ENCODE data around the gene KHDC1L. TPM values are rescaled to one million over a fixed set of nuclear protein-coding genes. Genes with fewer than 3 reads are reported as not detected.

The KHDC1L gene
- total RNA-seq, 1 experiment from 2014 or later = not detected

- no CpG with 5 or more reads among the region's 9 CpGs for WGBS (ENCODE audit: extremely low coverage, insufficient read length, low lambda C conversion rate)
- TF ChIP-seq CTCF (conservative IDR thresholded peaks at IDR 0.05) = no peak
These were observed 16.2 kb downstream of the KHDC1L start for GRCh38 chr6:73209117-73209516.

More at GRCh38 chr6:73209117-73209516, 16.2 kb downstream of the KHDC1L start:
- Histone ChIP-seq H3K9me3 (ENCODE audit: control insufficient read depth, low read depth, low read length) (no peaks in the 10 kb centered on the region), H3K4me2 (ENCODE audit: insufficient read depth, insufficient read length, low read length) (no peak overlapping the region), H4K8ac (replicated peaks; ENCODE audit: insufficient read length, low read depth, low read length) (no peak overlapping the region), H2BK120ac (ENCODE audit: low read depth, low read length, poor library complexity, severe bottlenecking) (no peak overlapping the region), H3K27ac (ENCODE audit: insufficient read length, low read depth, low read length) (no peak overlapping the region), H3T11ph (ENCODE audit: low read length) (no peak overlapping the region), H4K20me1 (ENCODE audit: control insufficient read depth, insufficient read depth, insufficient read length) (no peaks in the 10 kb centered on the region), H3K23ac (ENCODE audit: insufficient read length, low read depth, low read length) (no peak overlapping the region), H3K79me1 (ENCODE audit: insufficient read depth, low read depth, low read length, poor library complexity, severe bottlenecking) (no peaks in the 10 kb centered on the region), H2BK20ac (ENCODE audit: low read depth, low read length, poor library complexity, severe bottlenecking) (no peak overlapping the region), H3K14ac (ENCODE audit: insufficient read depth, low read length) (no peak overlapping the region; the same call in 1 of the 2 replicates), H3K4me1 (ENCODE audit: insufficient read depth, low read length) (peaks cover 3% of the 10 kb centered on the region), H2AFZ (ENCODE audit: low read length) (no peak overlapping the region), H2BK15ac (ENCODE audit: low read depth, low read length) (no peak overlapping the region), H3K79me2 (ENCODE audit: insufficient read depth, low read length) (no peaks in the 10 kb centered on the region), H2BK5ac (ENCODE audit: insufficient read length, low read length) (no peak overlapping the region), H3K56ac (ENCODE audit: insufficient read length, low read depth, low read length) (no peak overlapping the region), H3K18ac (ENCODE audit: insufficient read length, low read depth, low read length) (no peak overlapping the region), H3K23me2 (ENCODE audit: insufficient read length, low read depth, low read length, poor library complexity, severe bottlenecking) (no peaks in the 10 kb centered on the region), H2AK5ac (ENCODE audit: insufficient read length, low read length) (no peak overlapping the region), H4K5ac (ENCODE audit: insufficient read length, low read depth, low read length) (no peak overlapping the region), H4K91ac (ENCODE audit: insufficient read length, low read depth, low read length) (no peak overlapping the region), H3K9ac (ENCODE audit: extremely low read depth, insufficient read length, low read length) (no peak overlapping the region), H3K4ac (ENCODE audit: low read depth, low read length) (no peak overlapping the region), H3K27me3 (ENCODE audit: insufficient read depth, low read length) (no peaks in the 10 kb centered on the region), H2BK12ac (ENCODE audit: insufficient read length, low read depth, low read length) (no peak overlapping the region)
- no peak for DNase-seq
- Mint-ChIP-seq H3K9me3 (peaks cover 17 to 20% of the 10 kb centered on the region in 2 experiments), H3K27me3 (ENCODE audit: low read depth) (peaks cover 2% of the 10 kb centered on the region; the same call in 1 of the 2 replicates), H3K27ac (no peak overlapping the region), H3K36me3 (ENCODE audit: insufficient read depth in 1 of 3, low read depth in 3 of 3) (peaks cover 8 to 20% (median 12%) of the 10 kb centered on the region in 3 experiments; a peak in 6 of 7 replicates), H3K4me3 (no peak overlapping the region), H3K4me1 (peaks cover 5% of the 10 kb centered on the region in 2 experiments)

Measured in H9 (cell line).